ENCODE results near the gene INPP5A.

INPP5A gene

GRCh38 chr10:132687181-132687892, 149.8 kb downstream of the INPP5A start:
- no peak for TF ChIP-seq CREB1 (IDR thresholded peaks at IDR 0.05; ENCODE audit: low read depth)

DNA sequence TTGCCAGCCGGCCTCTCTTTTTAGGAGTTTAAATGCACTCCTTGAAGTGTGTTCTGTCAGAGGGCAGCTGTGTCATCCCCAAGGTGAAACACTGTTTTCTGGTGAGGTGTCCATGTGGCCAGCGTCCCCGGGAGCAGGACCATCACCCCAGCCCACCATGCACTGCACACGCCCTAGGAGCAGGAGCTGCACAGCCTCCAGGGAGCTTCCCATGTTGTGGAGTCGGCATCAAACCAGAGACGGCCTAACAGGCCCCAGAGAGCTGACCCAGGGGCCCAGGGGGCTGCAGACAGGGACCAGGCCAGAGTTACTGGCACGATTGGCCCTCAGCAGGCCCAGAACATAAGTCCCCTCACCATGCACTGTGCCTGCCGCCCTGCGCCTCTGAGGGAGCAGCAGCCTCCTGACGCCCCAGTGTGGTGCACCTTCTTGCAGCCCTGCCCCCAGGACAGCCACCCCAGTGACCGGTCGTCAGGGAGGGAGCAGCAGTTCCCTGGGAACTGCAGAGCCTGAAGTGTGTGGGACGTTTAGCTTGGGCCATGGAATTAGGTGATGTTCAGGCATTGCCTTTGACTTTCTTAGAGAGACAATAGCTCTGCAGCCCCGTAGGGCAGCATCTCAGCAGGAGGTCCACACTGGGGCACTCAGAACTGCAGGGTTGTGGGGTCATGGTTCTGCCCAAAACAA, 150.4 kb downstream of the INPP5A start:
- TF ChIP-seq CREB1 (IDR thresholded peaks at IDR 0.05; ENCODE audit: low read depth) = no peak
- no peak for TF ChIP-seq YY1 (IDR thresholded peaks at IDR 0.05; ENCODE audit: low read depth)
- no peak for TF ChIP-seq MAX (IDR thresholded peaks at IDR 0.05)
- no peak for TF ChIP-seq REST (IDR thresholded peaks at IDR 0.05; ENCODE audit: low read depth)
- TF ChIP-seq TCF12 (IDR thresholded peaks at IDR 0.05; ENCODE audit: low read depth) = no peak
- TF ChIP-seq EP300 (IDR thresholded peaks at IDR 0.05; ENCODE audit: borderline replicate concordance) = no peak
- TF ChIP-seq ZBTB7A (IDR thresholded peaks at IDR 0.05; ENCODE audit: low read depth) = no peak
- no peak for TF ChIP-seq CEBPB (IDR thresholded peaks at IDR 0.05)
- TF ChIP-seq USF1 (IDR thresholded peaks at IDR 0.05) = no peak
- no peak for TF ChIP-seq TAF1 (IDR thresholded peaks at IDR 0.05; ENCODE audit: low read depth)
- TF ChIP-seq TEAD4 (IDR thresholded peaks at IDR 0.05) = no peak
- no peak for TF ChIP-seq FOXM1 (IDR thresholded peaks at IDR 0.05; ENCODE audit: borderline replicate concordance, low read depth)
- TF ChIP-seq RAD21 (IDR thresholded peaks at IDR 0.05; ENCODE audit: low read depth) = no peak
- TF ChIP-seq EGR1 (IDR thresholded peaks at IDR 0.05) = no peak

DNA sequence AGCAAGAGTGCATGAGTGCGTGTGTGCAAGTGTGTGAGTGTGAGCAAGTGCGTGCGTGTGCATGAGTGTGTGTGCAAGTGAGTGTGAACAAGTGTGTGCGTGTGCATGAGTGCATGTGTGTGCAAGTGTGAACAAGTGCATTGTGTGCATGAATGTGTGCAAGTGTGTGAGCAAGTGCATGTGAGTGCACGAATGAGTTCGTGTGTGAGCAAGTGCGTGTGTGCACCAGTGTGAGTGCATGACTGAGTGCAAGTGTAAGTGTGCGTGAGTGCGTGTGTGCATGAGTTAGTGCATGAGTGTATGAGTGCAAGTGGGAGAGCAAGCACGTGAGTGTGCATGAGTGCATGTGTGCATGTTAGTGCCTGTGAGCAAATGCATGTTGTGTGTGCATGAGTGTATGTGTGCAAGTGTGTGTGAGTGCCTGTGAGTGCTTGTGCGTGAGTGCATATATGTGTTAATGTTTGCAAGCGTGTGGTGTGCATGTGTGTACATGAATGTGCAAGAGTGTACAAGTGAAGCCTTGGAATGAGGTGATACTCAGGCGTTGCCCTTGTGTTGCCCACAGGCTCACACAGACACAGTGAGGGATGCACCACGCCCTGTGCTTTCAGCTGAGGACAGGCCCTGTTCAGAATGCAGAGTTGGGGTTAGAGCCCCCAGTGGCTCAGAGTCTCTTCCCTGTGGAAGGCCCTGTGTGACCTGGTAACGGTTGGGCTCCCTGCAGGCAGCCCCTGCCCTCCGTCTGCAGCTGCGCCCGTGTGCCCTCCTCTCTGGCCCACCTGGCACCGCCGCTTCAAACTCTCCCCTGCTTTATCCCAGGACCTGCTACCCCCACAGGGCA, 151.2 kb downstream of the INPP5A start:
- TF ChIP-seq USF1 (IDR thresholded peaks at IDR 0.05) (no peak), RAD21 (IDR thresholded peaks at IDR 0.05; ENCODE audit: low read depth) (no peak), MAX (IDR thresholded peaks at IDR 0.05) (no peak), ZBTB7A (IDR thresholded peaks at IDR 0.05; ENCODE audit: low read depth) (no peak), FOXM1 (IDR thresholded peaks at IDR 0.05; ENCODE audit: borderline replicate concordance, low read depth) (no peak), TCF12 (IDR thresholded peaks at IDR 0.05; ENCODE audit: low read depth) (no peak), NFIC (IDR thresholded peaks at IDR 0.05) (no peak), REST (IDR thresholded peaks at IDR 0.05; ENCODE audit: low read depth) (no peak), TAF1 (IDR thresholded peaks at IDR 0.05; ENCODE audit: low read depth) (no peak)

DNA sequence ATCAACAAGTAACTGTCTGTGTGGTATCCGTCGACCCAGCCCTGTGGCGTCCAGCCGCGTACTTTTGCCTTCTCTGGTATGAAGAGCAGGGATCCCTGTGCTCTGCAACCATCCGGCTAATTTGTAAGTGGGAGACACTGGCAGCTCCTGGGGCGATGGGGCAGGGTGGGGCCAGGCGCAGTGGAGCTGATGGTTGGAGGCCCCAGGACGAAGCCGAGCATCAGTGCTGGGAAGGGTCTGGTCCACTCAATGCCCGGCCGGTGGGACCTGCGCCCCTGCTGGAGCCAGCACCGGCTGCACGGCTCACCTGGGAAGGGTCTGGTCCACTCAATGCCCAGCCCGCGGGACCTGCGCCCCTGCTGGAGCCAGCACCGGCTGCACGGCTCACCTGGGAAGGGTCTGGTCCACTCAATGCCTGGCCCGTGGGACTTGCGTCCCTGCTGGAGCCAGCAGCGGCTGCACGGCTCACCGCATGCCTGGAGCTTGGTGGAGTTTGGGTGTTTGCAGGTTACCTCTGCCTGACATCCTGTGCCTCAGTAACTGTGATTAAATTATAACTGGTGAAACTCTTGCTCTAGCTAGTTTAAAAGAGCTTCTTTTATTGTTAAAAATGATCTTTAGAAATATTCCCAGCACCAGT, 152.3 kb downstream of the INPP5A start:
- TF ChIP-seq TAF1 (IDR thresholded peaks at IDR 0.05; ENCODE audit: low read depth) (no peak), YY1 (IDR thresholded peaks at IDR 0.05; ENCODE audit: low read depth) (no peak), TCF12 (IDR thresholded peaks at IDR 0.05; ENCODE audit: low read depth) (no peak), CREB1 (IDR thresholded peaks at IDR 0.05; ENCODE audit: low read depth) (no peak), CEBPB (IDR thresholded peaks at IDR 0.05) (no peak), REST (IDR thresholded peaks at IDR 0.05; ENCODE audit: low read depth) (no peak), TEAD4 (IDR thresholded peaks at IDR 0.05) (no peak)
